ENCODE measurements around the gene UNC45B. TPM values are rescaled to one million over a fixed set of nuclear protein-coding genes. Genes with fewer than 3 reads are reported as not detected.

Gene UNC45B
- total and polyA plus RNA-seq, 2 donors (not counting 3 experiments of a cell fraction or from before 2014, with no cell fraction given) = not detected

GRCh38 chr17:35235917-35236316, 88.3 kb downstream of the UNC45B start:
- no peaks in the 10 kb centered on the region for H3K9me3 ChIP-seq (replicated peaks; ENCODE audit: control insufficient read depth, insufficient read depth, low read length)
- peaks cover 12 to 34% of the 10 kb centered on the region in 2 experiments for H3K27me3 ChIP-seq (ENCODE audit: control insufficient read depth in 2 of 2, insufficient read depth in 2 of 2, low read length in 2 of 2)
- H3K4me3 ChIP-seq (replicated peaks in 1 of 3; ENCODE audit: insufficient read depth in 1 of 3, low read depth in 1 of 3, low read length in 3 of 3) = no peak overlapping the region
- H3K27ac ChIP-seq (ENCODE audit: insufficient read depth, low read depth, low read length) = no peak overlapping the region
- POLR2A ChIA-PET = no interaction called here
- no TSS peak for BruUV-seq (replicated peaks)
- H3K79me2 ChIP-seq (ENCODE audit: control insufficient read depth, insufficient read depth, low read length) = no peaks in the 10 kb centered on the region
- H4K20me1 ChIP-seq (replicated peaks; ENCODE audit: control insufficient read depth, extremely low read depth, insufficient read depth, low read length) = no peaks in the 10 kb centered on the region
- H2AFZ ChIP-seq (ENCODE audit: low read depth, low read length) = no peak overlapping the region
- TF ChIP-seq MYC (IDR thresholded peaks at IDR 0.05; ENCODE audit: low read depth, low read length) = no peak
- TF ChIP-seq JUN (IDR thresholded peaks at IDR 0.05; ENCODE audit: borderline replicate concordance, insufficient read depth, insufficient read length, low read depth) = no peak
- TF ChIP-seq EZH2 (IDR thresholded peaks at IDR 0.05; ENCODE audit: borderline replicate concordance, low read depth, low read length, severe bottlenecking) = no peak
- no peak for TF ChIP-seq GATA2 (IDR thresholded peaks at IDR 0.05; ENCODE audit: insufficient read depth, insufficient read length, low read depth, low read length)
- TF ChIP-seq CTCF (IDR thresholded peaks at IDR 0.05; ENCODE audit: extremely low read depth in 1 of 2, insufficient read depth in 1 of 2, low read depth in 1 of 2, low read length in 2 of 2) = no peak
- no peak for TF ChIP-seq FOS (IDR thresholded peaks at IDR 0.05; ENCODE audit: borderline replicate concordance, insufficient read depth, low read length)
- TF ChIP-seq MAX (IDR thresholded peaks at IDR 0.05; ENCODE audit: insufficient read depth, insufficient read length) = no peak
- TF ChIP-seq POLR2A (IDR thresholded peaks at IDR 0.05; ENCODE audit: low read depth, low read length) = no peak
- TF ChIP-seq POLR2AphosphoS5 (IDR thresholded peaks at IDR 0.05; ENCODE audit: insufficient read depth, low read depth, low read length) = no peak
- H3K9me1 ChIP-seq (replicated peaks; ENCODE audit: control insufficient read depth, extremely low read depth, insufficient read depth, low read length) = no peaks in the 10 kb centered on the region
- CTCF ChIA-PET = no interaction called here
- FAIRE-seq = no peak
- H3K4me1 ChIP-seq (ENCODE audit: control insufficient read depth, extremely low read depth, insufficient read depth, low read length) = no peaks in the 10 kb centered on the region
- intact Hi-C loops (cut with micrococcal nuclease) (no loop called here), dilution Hi-C loops (cut with MboI; ENCODE audit: extremely low pct_ligation_motif_present, low sequenced_read_pairs) (no loop called here)
- H3K4me2 ChIP-seq (ENCODE audit: insufficient read depth, low read length) = no peak overlapping the region
- H3K9ac ChIP-seq (replicated peaks; ENCODE audit: extremely low read depth, insufficient read depth, low read length) = no peak overlapping the region
- DNase-seq (ENCODE audit: low read depth, low spot score) = no peak
- H3K36me3 ChIP-seq (ENCODE audit: control insufficient read depth in 2 of 2, extremely low read depth in 1 of 2, insufficient read depth in 2 of 2, low read length in 2 of 2) = no peaks in the 10 kb centered on the region

All from endothelial cell of umbilical vein (primary cell).